SK-N-DZ (cell line): ENCODE results near the gene ANAPC7.

ENCODE experiments used
- small RNA-seq, 2 experiments: library from RNA; depleted of rRNA; stranded (forward); fragments of <200 nt; gene quantifications; one replicate each; pipeline ENCODE3, GENCODE V24; 2014

ANAPC7 gene

Small RNAs within 50 kb of the gene (small RNA-seq; reads per million reads assigned to genes)
- gene RN7SL769P = 0 to 0.22 reads per million in 2 experiments
